Measurements from ENCODE around the gene SS18L1.

The SS18L1 gene

GRCh38 chr20:62120365-62120762, 23.2 kb upstream of the SS18L1 start:
- DNase-seq (ENCODE audit: low read depth in 3 of 3): no peak

- DNase-seq (ENCODE audit: low read depth in 3 of 3): peak in 1 of 3 experiments; percentile 16
These were observed 22.4 kb upstream of the SS18L1 start for GRCh38 chr20:62120990-62121775.

- peak; percentile 96 to 97 (median 96) for DNase-seq (ENCODE audit: low read depth in 3 of 3)
These were observed 21.6 kb upstream of the SS18L1 start, which contains the start of gene LSM14B for GRCh38 chr20:62121776-62122653. Gene LSM14B, plus strand, starts transcription at chr20:62122475. Its CDS starts 192 bp downstream, at chr20:62122667.

GRCh38 chr20:62122654-62123449, 20.7 kb upstream of the SS18L1 start:
- peak in 2 of 3 experiments; percentile 29 to 36 for DNase-seq (ENCODE audit: low read depth in 3 of 3)

- no peak for DNase-seq (ENCODE audit: low read depth in 3 of 3)
These were observed 20.0 kb upstream of the SS18L1 start for GRCh38 chr20:62123450-62124118.

- DNase-seq (ENCODE audit: low read depth in 3 of 3): no peak
These were observed 17.4 kb upstream of the SS18L1 start for GRCh38 chr20:62126141-62126540.

GRCh38 chr20:62127799-62128198, 15.8 kb upstream of the SS18L1 start:
- no peak for DNase-seq (ENCODE audit: low read depth in 3 of 3)

- no peak for DNase-seq (ENCODE audit: low read depth in 3 of 3)
These were observed 15.1 kb upstream of the SS18L1 start for GRCh38 chr20:62128502-62128901.

- no peak for DNase-seq (ENCODE audit: low read depth in 3 of 3)
These were observed 13.6 kb upstream of the SS18L1 start for GRCh38 chr20:62129731-62130531.

- DNase-seq (ENCODE audit: low read depth in 3 of 3): no peak
These were observed 11.8 kb upstream of the SS18L1 start for GRCh38 chr20:62131560-62132320.

- no peak for DNase-seq (ENCODE audit: low read depth in 3 of 3)
These were observed 11.1 kb upstream of the SS18L1 start for GRCh38 chr20:62132421-62132820.

GRCh38 chr20:62133051-62133845, 10.3 kb upstream of the SS18L1 start:
- no peak for DNase-seq (ENCODE audit: low read depth in 3 of 3)

- no peak for DNase-seq (ENCODE audit: low read depth in 3 of 3)
These were observed 9.7 kb upstream of the SS18L1 start for GRCh38 chr20:62133864-62134263.

- no peak for DNase-seq (ENCODE audit: low read depth in 3 of 3)
These were observed 8.8 kb upstream of the SS18L1 start for GRCh38 chr20:62134735-62135231.

- no peak for DNase-seq (ENCODE audit: low read depth in 3 of 3)
These were observed 7.8 kb upstream of the SS18L1 start for GRCh38 chr20:62135573-62136266.

- peak in 2 of 3 experiments; percentile 30 to 52 for DNase-seq (ENCODE audit: low read depth in 3 of 3)
These were observed 7.1 kb upstream of the SS18L1 start for GRCh38 chr20:62136283-62137091.

GRCh38 chr20:62137092-62137384, 6.5 kb upstream of the SS18L1 start:
- no peak for DNase-seq (ENCODE audit: low read depth in 3 of 3)

Measured in stimulated activated CD4-positive, alpha-beta T cell treated with anti-CD3 and anti-CD28 coated beads, TNF-alpha, amount 100 ng/mL, for 4 hours (primary cell).